ENCODE measurements around the gene CERS6.

The CERS6 gene

DNA sequence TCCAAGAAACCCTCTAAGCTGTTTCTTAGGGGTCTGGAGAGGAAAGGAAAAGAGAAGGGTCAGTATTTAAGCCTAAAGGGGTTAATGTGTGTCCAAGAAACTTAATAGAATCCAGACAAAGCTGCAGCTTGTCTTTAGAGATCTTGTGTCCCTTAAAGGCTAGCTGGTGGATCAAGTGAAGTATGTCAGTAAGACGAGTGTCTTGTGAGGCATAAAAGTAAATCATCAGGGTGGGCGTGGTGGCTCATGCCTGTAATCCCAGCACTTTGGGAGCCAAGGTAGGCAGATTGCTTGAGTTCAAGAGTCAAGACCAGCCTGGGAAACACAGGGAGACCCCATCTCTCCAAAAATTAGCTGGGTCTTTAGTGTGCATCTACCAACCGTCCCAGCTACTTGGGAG lies 47.8 kb downstream of the CERS6 start:
- DNase-seq, result no peak

DNA sequence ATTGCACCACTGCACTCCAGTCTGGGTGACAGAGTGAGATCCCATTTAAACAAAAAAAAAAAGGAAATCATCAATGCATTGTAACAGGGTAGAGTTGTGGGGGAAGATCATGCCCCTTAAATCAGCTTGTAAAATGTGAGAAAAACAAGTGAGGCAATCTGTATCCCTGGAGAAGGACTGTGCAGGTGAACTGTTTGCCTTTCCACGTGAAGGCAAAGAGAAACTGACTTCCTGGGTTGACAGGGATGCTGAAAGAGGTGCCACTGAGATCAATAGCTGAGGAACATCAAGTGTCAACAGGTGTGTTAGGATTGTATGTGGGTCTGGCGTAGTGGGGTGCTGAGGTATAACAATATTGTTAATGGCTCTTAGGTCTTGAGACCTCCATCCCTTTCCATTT lies 48.3 kb downstream of the CERS6 start:
- no peak for DNase-seq

DNA sequence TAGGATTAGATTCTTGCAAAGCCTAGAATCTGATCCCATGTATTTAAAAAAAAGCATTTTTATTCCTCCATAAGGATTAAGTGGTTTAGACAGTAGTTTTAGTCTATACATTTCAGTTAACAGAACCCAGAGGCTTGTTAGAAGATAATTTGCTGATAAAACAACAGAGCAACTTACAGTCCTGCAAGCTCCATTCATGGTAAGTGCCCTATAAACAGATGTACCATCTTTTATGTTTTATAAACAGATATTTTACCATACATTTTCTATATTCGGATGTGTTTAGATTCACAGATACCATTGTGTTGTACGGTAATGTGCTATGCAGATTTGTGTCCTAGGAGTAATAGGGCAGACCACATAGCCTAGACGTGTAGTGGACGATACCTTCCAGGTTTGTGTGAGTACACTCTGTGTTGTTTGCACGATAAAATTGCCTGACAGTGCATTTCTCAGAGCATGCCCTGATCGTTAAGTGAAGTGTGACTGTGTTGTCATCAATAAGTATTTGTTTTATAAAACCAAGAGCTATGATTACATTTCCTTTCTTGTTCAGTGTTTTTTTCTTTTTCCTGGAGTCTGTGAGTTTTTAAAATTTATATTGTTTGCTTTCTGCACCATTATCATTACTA lies 54.2 kb downstream of the CERS6 start:
- DNase-seq, result no peak

DNA sequence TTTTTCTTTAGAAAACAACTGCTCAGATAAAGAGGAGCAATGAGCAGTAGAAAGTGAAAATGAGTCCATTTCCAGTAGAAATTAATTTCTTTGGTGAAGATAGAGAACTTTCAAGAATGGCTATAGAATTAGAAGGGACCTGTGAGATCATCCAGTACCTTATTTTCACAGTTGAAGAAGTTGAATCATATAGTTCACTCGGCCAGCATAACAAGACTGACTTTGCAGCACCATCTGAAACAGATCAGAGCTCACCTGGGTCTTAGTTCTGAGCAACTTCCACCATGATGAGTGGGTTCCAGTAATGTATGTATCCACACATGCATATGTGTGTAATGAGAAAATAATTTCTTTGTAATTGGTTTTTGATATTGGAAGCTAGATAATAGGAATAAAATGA lies 58.6 kb downstream of the CERS6 start:
- DNase-seq, result no peak

DNA sequence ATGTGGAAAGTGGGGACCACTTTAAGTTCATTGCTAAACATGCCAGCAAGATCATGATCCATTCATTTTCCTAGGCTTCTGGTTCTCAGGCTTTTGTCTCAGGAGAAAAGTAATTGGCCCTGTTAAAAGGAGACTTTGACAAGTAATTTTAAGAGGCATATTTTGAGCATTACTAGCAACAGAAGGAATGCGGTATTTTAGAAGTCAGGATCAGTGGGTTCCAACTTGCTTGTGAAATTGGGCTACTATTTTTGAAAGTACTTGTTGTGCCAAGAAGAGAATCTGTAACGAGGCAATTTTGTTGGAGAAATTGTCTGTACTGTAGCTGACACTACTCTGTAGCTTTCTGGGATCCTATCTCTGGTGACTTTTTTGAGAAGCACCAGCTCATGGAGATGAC lies 59.4 kb downstream of the CERS6 start:
- DNase-seq, result no peak

DNA sequence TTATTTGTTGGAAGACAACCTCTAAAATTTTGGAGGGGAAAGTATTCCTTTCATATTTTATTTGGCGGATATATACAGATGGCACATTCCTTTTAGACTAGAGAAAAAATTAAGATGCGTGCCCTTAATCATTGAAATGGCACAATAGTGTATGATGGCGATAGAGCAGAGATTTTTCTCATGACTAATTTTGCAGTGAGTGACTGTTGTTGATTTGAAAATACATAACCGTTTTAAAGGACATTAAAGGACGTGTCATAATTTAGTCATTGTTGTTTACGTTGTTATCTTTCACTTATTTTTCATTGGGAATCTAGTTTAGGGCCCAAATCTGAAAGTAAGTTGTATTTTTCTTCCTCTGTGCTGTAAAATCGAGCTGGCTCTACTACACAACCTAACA lies 61.7 kb downstream of the CERS6 start:
- DNase-seq, result no peak

DNA sequence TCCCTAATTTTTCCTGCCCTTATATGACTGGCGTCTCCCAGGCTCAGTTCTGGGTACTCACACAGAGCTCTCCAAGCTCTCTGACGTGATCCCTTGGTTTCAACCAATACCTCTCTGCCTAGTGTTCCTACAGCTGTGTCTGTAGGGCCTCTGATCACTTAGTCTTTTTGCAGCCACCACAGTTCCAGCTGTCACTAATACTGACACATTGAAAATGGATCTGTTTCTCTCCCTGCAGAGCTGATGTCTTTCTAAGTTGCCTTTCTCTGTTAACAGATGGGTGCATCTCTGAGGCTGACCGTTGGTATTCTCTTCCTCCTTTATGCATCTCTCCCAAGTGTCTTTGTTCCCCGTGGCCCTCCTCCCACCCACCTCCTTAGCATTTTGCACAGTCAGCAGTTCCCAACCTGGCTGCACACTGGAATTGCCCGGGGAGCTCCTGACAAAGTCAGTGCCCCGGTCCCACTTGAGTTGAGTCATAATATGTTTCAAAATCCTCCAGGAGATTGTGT lies 62.5 kb downstream of the CERS6 start:
- no peak for DNase-seq

DNA sequence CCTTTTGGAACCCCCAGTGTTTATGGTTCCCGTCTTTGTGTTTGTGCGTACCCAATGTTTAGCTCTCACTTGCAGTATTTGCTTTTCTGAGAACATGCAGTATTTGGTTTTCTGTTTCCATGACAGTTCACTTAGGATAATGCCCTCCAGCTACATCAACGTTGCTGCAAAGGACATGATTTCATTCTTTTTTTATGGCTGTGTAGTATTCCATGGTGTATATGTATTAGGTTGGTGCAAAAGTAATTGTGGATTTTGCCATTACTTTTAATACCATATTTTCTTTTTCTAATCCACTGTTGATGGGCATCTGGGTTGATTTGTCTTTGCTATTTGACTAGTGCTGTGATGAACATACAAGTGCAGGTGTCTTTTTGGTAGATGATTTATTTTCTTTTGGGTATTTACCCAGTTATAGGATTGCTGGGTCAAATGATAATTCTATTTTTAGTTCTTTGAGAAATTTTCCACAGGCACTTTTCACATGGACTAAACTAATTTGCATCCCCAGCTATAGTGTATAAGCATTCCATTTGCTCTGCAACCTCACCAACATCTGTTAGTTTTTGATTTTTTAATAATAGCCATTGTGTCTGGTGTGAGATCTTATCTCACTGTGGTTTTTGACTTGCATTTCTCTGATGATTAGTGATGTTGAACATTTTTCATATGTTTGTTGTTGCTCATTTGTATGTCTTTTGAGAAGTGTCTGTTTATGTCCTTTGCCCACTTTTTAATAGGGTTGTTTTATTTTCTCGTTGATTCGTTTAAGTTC lies 63.6 kb downstream of the CERS6 start:
- DNase-seq, result no peak

DNA sequence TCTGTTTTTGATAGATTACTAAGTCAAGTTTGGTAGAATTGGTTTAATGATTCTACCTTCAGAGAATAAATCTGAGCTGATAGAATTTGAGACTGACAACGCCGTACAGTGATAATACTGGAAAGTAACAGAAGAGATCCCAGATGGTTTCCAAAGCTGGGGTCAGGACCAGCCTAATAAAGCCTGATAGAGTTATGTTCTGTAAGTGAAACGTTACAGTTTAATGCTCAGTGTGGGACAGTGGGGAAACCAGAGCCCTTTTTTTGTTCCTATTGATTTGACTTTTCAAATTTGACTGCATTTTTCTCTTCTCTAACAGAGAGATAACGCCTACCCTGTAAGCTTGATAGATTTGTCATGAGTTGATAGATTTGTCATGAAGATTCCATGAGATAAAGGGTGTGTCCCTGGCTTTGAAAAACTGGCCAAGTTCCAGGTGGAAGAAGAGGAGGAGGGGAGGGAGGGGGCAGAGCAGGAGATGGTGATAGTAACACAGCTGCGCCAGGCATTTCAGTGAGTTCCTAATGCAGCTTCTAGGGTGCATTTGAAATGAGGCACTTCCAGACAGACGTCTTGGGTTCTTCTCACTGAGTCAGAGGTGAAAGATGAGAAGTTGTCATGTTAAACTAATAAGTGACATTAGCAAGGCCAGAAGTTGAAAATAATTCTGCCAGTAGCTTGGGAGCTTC lies 65.1 kb downstream of the CERS6 start:
- no peak for DNase-seq

DNA sequence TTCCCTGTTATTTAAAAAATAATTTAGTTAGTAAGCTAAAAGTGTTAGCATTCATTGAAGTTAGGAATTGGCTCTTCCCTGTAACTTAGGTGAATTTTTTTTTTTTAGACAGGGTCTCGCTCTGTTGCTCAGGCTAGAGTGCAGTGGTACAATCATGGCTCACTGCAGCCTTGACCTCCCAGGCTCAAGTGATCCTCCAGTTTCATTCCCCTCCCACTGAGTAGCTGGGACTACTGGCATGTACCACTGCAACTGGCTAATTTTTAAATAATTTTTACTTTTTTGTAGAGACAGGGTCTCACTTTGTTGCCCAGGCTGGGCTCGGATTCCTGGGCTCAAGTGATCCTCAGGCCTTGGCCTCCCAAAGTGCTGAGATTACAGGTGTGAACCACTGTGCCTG lies 66.4 kb downstream of the CERS6 start:
- no peak for DNase-seq

DNA sequence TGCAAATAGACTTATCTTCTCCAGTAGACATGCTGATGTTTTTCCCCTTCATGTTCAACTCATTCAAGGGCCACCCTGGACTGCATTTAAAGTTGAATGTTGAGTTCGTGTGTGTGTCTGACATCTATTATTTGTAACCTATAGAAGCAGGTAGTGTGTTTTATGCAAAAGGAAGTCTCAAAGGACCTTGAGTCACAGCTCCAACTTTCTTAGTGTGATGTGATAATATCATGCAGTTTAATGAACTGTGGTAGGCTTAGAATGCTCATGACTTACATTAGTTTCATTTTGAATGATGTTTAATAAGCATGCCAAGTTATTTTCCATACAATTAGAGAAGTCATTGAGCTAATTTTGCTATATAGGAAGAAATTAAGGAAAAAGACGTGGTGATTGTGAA lies 67.9 kb downstream of the CERS6 start:
- DNase-seq, result no peak

DNA sequence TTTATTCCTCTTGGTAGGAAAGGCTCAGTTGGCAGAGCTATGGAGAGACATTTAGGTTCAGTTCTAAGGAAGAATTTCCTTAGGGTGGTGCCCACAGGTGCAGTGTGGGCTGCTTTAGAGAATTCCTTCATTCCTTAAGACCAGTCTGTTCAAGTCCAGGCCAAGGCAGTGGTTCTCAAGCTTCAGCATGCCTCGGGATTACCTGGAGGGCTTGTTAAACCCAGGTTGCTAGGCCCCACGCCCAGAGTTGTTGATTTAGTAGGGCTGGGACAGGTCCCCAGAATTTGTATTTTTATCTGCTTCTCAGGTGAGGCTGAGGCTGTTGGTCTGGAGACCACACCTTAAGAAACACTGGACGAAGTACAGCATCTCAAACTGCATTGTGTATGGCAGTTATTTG lies 68.9 kb downstream of the CERS6 start:
- DNase-seq, result no peak

DNA sequence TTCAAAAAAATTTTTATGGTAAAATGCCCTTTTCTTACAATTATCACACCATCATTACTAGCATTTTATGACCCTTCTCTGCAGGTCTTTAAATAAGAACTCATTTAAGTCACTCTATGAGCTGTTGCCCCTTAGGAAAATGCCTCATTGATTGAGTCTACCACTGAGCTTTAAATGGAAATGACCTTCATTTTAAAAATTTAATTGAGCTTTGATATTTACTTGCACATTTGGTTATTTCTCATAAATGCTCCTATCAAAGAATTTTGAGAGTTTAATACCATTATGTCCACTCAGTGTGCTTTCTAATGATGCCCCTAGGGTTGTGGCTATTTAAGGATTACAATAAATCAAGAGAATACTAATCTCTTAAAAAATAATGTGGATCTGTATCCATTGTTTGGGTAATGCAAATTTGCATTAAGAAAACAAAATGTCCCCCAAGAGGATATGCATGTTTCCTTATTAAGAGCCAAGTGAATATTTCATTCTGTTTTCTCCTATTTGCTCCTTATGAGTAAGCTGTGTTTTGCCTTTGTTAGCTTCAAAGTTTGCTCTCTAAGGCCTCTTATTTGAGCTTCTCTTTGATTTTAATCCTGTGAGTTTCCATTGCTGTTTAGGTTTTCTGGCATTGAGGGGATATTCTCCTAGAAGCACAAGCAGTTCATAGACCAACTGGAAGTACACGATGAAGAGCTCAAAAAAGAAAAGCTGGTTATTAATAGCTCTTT lies 69.8 kb downstream of the CERS6 start:
- DNase-seq, result no peak

DNA sequence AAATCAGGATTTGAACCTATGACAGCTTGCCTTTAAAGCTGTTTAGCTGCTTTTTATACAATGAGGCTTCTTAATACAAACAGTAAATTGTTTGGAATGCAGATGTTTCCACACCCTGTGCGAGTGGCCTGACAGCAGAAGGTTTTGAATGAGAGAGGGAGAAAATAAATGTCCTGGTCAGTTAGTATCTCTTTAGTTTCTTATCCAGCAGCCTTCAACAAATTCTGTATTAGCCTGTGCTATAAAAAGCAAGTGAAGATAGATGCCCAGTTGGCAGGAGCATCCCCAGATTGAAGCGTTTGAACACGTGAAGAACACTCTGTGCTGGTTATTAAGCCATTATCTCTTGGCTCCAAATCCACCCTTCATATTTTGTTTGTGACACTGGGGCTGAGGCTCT lies 70.6 kb downstream of the CERS6 start:
- DNase-seq, result no peak

DNA sequence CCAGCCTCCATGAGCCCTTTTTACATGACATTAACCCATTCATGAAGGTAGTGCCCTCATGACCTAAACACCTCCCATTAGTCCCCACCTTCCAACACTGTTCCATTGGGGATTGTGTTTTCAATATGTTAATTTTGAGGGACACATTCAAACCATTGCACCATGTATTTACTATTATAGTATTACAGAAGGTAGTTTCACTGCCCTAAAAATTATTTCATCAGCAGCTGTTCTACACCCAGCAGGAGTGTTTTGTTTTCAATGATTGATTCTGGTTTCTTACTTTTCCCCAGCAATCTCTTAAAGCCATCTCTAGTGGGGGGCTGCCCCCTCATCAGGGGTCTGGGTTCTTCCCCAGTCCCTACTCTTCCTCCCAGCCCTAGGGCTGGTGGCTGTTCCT lies 71.9 kb downstream of the CERS6 start:
- DNase-seq, result no peak

DNA sequence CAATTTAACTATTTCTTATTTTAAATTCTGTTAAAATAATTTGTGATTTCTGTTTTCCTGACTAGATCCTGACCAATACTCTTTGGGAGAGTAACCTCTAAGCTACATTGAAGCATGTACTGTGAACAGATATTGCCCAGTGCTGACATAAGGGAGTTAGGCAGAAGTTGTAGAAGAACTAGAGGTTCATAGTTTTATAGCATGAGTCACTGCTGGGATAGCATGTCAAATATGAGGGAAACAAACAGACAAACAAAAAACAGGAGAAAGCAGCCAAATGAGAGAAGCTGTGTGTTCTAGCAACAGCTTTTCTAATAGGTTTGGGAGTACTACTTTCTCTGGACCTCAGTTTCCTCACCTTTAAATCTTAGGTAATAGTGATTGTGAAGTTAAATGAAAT lies 72.4 kb downstream of the CERS6 start:
- no peak for DNase-seq

DNA sequence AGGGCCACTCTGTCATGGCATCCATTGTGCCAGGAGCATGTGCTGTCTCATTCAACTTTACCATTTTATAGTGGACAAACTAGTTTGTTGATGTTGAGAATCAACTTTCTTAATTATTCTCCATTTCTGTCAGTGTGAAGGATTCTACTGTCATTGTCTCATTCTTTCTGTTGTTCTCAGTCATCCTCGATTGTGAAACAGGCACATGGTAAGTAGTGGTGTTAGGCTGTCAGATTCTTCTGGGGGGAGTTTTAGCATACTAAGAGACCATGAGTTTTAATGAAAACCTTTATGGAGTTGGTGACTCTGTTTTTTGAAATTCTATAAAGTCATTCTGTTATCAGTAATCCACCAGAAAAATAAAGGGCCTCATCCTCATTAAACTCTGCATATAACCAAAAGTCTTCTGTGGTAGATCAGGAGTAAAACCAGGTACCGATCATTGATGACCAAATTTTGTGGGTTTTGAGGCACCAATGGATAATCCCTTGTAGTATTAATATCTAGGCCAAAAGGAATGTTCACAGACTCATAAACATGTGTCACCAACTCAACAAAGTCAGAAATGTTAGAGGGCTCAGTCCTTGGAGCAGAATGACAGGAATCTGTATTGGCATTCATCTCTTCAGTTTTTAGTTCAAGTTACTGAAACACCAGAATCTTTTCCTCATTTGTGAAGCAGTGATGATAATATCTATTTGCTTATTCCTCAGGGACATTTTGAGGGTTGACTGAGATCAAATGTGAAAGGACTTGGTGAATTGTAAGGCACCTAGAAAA lies 73.2 kb downstream of the CERS6 start:
- no peak for DNase-seq

DNA sequence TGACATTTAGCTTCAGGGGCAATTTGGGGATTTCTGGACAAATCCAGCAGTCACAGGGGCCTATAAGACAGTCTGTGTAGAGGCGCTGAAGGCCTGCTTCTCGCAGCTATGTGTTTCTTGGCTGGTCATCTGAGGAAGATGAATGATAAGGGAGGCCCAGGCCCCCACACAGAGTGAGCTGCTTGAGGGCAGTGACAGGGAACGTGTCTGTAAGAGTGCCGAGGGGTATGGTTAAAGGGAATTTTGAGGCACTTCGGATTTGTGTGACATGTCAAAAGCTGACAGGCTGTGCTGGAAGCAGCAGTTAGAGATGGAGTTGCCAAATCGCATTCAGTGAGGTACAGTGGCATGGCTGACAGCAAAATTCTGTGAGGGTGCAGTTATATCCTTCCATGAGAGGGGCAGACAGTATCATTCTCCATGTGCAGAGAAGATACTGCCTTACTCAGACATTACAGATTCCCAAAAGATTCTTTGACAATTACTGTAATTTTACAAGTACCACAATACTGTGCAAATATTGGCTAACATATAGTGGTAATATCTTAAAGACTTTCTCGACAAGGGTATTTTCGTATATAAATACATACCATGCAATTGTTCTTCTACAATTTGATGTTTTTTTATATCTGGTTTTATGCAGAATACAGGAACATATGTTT lies 74.0 kb downstream of the CERS6 start:
- no peak for DNase-seq

DNA sequence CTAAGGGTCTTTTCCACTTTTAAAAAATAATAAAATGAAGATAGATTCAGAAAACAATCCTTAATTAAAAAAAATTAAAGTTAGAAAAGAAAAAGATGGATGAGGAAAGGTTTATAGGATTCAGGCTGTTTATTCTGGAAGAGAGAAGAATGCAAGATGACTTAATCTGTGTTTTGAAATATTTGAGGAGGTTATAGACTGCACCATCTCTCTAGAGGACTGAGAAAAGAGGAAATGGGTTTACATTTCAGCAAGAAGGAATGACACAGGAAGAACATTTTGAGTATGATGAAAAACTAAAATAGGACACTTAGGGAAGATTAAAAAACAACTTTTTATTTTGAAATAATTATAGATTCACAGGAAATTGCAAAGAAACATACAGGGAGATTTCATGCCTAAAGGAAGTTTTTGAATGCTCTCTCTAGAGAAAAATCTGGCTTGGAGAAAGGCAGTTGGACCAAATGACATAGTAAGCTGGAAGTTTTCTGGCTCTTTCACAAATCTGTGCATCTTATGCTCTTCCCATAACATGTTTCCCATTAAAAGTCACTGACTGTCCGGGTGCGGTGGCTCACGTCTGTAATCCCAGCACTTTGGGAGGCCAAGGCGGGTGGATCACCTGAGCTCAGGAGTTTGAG lies 75.0 kb downstream of the CERS6 start:
- DNase-seq, result no peak

DNA sequence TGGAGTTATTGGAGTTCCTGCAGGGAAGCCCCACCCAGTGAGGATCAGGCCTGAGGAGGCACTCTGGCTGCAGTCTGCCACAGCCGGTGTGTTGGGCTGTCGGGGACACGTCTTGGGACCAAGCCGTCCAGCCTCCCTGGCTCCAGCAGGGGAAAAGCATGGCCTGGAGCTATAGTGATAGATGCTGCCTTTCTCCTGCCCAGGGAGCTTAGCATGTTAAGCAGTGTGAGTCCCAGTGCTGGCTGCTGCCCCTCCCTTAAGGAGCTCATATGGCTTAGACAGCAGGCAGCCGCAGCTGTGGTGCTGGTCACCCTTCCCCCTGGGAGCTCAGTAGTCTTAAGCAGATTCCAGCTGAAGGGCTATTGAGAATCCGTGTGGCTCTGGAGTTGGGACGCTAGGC lies 78.9 kb downstream of the CERS6 start:
- DNase-seq, result no peak

DNA sequence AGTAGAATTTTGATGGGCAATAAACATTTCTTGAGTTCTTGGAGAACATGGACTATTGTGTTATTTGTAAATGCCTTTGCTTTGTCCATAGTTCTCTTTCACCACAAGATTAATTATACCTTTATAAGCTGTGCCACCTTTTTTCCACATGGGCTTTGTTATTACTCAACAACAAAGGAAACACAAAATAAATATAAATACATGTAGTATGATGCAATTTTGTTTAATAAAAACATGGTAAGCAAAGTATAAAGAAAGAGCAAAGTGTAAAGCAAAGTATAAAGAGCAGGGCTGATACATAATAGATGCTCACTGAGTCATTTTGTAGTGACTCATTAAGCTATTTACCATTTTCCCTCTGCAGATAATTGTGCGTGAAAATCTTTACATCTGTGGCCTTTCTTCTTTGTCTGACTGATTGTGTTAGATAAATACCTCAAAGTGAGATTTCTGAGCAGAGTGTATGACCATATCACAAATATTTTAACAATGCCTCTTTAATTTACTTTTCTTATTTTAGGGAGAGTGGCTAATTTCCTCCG lies 80.9 kb downstream of the CERS6 start:
- DNase-seq, result no peak
